Heart left ventricle (tissue), 13 donors: Measurements from ENCODE around the gene SPTLC2.

Experiments
- POLR2A ChIP-seq, 2 donors: fragments of 450-650 bp; IDR thresholded peaks; one replicate each; pipeline ENCODE4 v1.6.1; 2017; ENCODE audit warnings: antibody characterized with exemption in 2 of 2, mild to moderate bottlenecking in 2 of 2, moderate library complexity in 2 of 2
- TF ChIP-seq, protein P1 (sequence below), 12 donors: fragments of 200-600 bp; sonication (generic) in 4 of 12; IDR thresholded peaks; one replicate each; pipeline versions ENCODE4 v1.5.0 to v1.8.0; 2018 to 2022; ENCODE audit warnings: antibody characterized with exemption in 12 of 12, mild to moderate bottlenecking in 5 of 12
- donor health status: ischemic (EF 13 %, LVEDD 7.1; RV severe dilation, severe dysfunction).
- donor health status: DM: no; HTN: yes; CAD: no.
- donor health status: DM: no; HTN: no; CAD: no.
- donor health status: ischemic (EF 25% LVEDD 6.9; RV normal size, moderate dysfunction).
- donor health status: ischemic (EF 25% LVEDD 5.7; RV mildly dilated, moderate dysfunction).
- donor health status: ischemic (EF 35%, LVEDD 5.7; RV mildly dilated, moderate dysfunction).
- donor health status: nonischemic (EF 11% LVEDD 7.7; RV severe dilation, severe dysfunction).
- donor health status: DM: yes; HTN: yes; CAD: no.
- donor health status: PGD.
- donor health status: ischemic (EF 29% LVEDD 5.4; RV normal size, mild dysfunction).
- donor health status: nonischemic (EF 23%, LVEDD 6.1; RV moderate dilation, normal function).

DNA sequence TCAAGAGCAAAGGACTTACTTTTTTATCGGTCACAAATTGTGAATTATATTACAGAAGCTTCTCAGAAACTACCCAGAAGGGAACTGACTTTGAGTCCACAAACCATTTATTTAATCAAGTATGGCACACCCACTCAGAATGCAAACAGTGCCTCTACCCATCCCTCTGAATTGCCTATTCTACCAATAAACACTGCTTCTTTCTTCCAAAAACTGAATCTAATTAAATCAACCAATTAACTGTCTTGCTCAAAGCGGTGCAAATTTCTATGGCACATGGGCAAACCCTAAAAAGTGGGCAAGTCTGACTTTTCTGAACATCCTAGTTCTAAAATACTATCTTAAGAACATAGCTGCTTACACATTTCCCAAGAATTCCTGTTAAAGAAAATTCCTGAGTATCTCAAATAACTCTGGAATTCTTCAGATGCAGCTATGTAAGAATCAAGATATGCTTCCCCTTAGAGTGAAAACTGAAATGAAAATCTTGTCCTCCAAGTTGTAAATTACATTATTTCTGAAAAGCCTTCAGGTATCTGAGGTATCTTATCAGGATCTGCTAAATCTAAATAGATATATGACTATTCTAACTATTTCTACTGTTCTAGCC is 4.3 kb downstream of the SPTLC2 start:
- TF ChIP-seq, protein P1, sequence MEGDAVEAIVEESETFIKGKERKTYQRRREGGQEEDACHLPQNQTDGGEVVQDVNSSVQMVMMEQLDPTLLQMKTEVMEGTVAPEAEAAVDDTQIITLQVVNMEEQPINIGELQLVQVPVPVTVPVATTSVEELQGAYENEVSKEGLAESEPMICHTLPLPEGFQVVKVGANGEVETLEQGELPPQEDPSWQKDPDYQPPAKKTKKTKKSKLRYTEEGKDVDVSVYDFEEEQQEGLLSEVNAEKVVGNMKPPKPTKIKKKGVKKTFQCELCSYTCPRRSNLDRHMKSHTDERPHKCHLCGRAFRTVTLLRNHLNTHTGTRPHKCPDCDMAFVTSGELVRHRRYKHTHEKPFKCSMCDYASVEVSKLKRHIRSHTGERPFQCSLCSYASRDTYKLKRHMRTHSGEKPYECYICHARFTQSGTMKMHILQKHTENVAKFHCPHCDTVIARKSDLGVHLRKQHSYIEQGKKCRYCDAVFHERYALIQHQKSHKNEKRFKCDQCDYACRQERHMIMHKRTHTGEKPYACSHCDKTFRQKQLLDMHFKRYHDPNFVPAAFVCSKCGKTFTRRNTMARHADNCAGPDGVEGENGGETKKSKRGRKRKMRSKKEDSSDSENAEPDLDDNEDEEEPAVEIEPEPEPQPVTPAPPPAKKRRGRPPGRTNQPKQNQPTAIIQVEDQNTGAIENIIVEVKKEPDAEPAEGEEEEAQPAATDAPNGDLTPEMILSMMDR (IDR thresholded peaks at IDR 0.05): no peak
- TF ChIP-seq POLR2A (IDR thresholded peaks at IDR 0.05): no peak
